ENCODE measurements around the gene CSRNP3.

Gene CSRNP3, protein sequence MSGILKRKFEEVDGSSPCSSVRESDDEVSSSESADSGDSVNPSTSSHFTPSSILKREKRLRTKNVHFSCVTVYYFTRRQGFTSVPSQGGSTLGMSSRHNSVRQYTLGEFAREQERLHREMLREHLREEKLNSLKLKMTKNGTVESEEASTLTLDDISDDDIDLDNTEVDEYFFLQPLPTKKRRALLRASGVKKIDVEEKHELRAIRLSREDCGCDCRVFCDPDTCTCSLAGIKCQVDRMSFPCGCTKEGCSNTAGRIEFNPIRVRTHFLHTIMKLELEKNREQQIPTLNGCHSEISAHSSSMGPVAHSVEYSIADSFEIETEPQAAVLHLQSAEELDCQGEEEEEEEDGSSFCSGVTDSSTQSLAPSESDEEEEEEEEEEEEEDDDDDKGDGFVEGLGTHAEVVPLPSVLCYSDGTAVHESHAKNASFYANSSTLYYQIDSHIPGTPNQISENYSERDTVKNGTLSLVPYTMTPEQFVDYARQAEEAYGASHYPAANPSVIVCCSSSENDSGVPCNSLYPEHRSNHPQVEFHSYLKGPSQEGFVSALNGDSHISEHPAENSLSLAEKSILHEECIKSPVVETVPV

DNA sequence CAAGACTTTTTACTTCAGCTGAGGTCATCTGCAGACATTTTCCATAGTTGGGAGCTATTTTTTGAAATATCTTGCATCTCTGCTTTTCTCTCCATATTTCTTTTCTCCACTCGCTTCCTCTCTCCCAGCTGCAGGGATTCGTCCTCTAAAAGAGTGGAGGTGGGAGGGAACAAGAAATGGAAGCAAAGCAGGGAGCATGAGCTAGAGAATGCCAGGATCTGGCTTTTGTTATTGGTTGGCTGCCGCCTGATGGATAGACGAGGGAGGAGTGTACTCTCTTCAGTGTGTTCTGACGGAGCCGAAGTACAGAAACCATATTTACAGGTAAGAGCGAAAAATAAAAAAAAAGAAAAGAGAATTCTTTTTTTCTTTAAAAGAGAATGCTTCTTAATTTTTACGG lies at the start of gene CSRNP3:
Gene CSRNP3 (plus strand): TSS at position 282 of the 400 bp plus-strand sequence. CDS start 125,368 bp downstream, outside the sequence.
- no peak for DNase-seq (ENCODE audit: low read depth in 2 of 2)

DNA sequence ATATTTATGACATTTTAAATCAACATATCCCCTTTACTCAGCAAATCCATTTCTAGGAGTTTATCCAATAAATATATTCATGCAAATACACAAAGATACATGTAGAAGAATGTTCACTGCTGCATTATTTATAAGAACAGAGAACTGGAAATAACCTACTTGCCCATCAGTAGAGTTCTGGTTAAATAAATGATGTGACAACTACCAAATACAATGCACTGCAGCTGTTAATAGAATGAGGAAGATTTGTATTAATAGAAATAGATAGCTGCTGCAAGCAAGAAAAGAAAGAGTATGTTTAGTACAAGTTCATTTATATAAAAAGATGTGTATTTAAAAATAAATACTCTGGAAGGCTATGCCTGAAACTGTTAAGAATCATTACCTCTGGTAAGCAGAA lies 49.3 kb upstream of the CSRNP3 start:
- DNase-seq (ENCODE audit: low read depth in 2 of 2), result no peak

DNA sequence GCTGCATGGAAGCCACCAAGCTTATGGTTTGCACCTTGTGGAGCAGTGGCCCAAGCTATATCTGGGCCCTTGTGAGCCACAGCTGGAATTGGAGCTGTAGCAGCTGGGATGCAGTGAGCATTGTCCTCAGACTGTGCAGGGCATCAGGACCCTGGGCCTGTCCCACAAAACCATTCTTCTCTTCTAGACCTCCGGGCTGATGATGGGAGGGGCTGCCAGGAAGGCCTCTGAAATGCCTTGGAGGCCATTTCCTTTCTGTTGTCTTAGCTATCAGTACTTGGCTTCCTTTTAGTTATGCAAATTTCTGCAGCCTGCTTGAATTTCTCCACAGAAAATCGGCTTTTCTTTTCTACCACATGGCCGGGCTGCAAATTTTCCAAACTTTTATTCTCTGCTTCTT lies 46.4 kb upstream of the CSRNP3 start:
- DNase-seq (ENCODE audit: low read depth in 2 of 2), result no peak

DNA sequence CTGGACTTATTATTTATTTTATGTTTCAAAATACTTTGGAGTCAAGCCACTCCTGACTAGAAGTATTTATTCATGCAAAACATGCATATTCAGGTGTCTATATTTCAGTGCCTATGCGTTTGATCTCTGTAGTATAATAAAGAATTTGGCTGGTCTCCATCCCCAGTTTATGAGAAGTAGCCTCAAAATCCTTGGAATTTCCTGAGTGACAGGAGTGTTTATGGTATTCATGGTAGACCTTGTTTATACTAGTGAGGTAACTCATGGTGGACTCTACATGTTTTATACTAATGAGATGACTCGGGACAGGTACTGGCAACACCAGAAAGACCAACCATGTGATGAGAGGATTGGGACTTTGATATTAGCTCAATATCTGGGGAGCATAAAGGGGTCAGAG lies 43.9 kb upstream of the CSRNP3 start:
- no peak for DNase-seq (ENCODE audit: low read depth in 2 of 2)

DNA sequence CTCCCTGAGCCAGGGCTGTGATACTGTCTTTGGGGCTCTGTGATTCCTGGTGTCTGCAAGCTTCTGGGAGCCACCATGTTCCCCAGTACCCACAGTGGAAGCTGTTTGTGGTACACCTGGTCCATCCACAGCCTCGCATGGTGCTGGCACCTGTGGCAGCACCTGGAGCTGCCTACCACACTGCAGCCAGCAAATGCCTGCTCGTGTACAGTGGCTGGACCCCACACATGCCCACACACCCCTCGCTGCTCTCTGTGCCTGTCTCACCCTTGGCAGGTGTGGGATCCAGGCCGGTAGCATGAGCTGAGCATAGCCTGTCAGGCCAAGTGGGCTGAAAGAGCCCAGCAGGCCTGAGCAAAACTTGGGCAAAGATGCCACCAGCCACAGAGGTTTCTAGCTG lies 41.8 kb upstream of the CSRNP3 start:
- DNase-seq (ENCODE audit: low read depth in 2 of 2), result no peak

DNA sequence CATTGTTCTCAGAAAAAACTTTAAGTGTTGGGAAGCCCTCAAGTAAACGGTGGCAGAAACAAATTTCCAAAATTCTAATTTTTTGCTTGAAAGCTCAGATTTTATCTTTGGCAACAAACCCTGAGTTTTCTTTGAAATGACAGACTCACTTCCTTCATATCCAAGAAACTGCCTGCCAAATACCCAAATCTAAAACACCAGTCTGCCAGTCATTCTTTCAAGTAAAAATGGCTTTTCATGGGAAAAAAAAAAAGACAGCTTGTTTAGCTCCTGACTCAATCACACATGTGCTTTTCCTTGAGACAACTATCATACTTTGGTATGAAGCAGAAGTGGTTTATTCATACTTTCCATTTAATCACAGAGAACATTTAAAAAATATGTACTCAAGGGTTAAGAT lies 40.6 kb upstream of the CSRNP3 start:
- no peak for DNase-seq (ENCODE audit: low read depth in 2 of 2)

DNA sequence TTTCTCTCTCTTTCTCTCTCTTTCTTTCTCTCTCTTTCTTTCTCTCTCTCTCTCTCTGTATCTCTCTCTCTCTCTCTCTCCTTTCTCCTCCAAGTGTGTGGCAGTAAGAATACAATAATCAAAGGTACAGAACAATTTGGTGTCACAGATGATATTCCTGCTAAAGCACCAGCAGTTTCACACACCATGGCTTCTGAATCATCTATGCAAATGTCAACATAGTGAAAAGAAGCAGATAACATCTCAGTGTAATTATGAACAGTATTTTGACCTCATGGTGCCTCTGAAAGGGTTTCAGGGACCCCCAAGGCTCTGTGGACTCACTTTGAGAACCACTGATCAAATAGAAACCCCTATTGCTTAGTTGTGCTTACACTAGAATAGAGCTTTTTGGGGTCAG lies 38.5 kb upstream of the CSRNP3 start:
- no peak for DNase-seq (ENCODE audit: low read depth in 2 of 2)

DNA sequence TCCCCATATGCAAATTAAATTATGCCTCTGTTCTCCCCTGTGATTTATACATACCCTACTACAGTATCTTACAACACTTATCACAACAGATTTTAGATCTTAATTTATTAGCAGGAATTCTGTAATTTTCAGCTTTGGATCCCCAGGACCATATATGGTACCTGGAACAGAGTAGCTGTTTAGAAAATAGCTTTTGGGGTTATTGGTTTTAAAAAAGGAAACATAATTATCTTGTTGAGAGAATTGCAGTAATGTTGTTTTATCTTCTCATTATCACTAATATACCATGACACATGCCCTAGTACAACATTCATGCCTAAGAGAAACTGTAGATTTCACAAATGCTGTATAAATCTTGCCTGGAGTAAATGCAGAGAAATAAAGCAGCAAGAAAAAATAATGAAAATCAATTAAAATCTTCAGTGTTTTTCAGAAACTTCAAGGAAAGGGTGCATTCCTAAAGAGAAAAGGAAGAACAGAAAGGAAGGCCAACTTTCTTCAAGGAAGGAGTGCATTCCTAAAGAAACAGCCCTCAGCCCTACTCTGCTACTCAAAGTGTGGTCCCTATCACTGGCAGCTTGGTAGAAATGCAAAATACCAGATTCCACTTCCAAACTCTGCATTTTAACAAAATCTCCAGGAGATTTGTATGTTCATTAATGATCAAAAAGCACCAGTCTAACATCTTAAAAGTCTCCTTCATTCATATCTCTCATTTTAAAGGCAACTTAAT lies 37.1 kb upstream of the CSRNP3 start:
- no peak for DNase-seq (ENCODE audit: low read depth in 2 of 2)

DNA sequence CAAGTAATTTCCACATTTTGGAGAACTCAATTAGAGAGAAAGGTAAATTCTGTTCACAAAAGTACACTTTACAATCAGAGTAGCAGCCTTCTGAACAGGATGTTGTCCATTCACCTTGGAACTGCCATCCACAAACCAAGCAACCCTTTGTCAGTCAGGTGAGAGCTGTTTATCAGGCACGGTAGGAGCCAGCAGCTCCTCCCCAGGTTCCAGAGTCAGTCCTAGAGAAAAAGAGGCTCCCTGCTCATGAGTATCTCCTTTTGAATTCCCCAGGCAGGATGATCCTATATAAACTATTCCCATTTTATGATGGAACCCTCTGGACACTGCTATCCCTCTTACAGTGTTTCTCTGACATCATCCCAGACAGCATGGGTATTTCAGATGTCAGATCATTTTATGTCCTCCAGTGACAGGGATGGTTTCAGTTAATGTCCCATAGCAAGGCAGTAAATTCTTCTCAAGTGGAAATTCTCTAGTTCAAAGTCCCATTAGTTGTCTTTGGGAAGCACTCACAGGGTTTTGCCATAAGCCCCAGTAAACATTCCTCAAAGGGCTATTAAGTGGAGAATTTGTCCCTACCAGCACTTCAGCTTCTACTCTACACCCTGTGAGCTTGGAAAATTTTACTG lies 34.5 kb upstream of the CSRNP3 start:
- no peak for DNase-seq (ENCODE audit: low read depth in 2 of 2)

DNA sequence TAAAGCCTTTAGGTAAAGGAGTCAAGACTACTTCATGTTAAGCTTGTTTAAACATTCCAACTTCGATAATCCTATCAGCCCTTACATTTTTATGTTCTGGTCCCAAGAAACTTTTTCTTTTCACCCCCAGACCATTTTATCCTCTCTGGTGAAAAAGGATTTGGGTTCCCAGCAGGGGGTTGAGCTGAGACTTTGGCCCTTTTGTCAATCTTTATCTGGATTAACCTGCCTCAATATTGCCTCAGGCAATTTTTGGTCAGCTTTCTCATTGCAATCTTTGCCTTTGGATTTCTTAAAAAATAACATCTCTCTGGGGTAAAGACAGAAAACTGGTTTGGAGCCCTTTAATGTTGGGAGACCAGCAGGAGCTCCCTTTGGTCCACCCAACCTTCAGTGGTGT lies 33.9 kb upstream of the CSRNP3 start:
- DNase-seq (ENCODE audit: low read depth in 2 of 2), result no peak

DNA sequence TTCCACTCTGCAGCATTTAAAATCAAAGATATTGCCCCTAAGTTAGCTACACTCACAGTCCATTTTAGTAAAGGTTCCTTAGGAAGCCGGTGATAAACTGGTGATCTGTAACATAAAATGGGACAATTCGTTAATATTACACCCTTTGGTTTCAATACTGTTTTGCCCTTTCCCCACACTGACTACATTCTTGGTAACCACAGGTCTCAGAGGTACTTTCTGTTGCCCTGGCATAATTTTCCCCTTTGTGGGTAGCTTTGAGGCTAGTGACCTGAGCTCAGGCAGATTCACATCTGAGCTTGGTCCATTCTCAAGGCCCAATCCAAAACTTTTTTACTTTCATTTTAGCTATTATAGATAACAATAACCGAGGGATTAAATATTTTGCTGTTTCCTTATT lies 32.9 kb upstream of the CSRNP3 start:
- no peak for DNase-seq (ENCODE audit: low read depth in 2 of 2)

DNA sequence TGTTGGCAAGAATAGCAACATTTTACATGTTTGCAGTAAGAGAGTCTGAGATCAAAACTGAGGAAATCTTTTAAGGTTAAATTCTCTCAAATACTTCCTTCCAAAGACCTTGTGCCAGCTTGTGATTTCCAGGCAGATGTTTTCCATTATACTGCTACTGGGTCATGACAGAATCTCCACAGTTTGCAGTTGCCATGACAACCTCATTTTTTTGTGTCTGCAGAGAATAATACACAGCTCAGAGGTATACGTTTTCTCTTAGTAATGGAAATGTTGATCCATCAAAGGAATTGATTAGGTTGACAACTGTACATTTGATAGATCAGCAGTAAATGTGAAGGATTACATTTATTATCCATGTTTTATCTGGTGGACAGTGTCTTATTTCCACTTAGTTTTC lies 29.1 kb upstream of the CSRNP3 start:
- no peak for DNase-seq (ENCODE audit: low read depth in 2 of 2)

DNA sequence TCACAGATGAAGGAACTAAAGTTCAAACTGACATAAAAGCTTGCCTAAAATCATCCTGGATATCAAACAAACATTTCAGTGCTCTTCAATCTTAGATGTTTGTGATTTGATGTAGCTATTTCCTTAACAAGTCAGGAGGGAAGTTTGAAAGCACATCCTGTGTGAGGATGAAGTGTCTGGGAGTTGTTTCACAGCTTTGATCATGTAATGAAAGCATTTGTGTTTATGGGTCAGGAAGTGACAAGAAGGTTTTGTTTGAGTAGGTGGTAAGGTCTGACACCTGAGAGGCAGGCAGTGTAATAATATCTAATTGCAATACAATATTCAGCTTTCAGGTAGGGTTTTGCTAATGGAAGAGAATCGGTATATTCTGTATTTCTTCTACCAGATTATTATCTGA lies 26.0 kb upstream of the CSRNP3 start:
- DNase-seq (ENCODE audit: low read depth in 2 of 2), result no peak

DNA sequence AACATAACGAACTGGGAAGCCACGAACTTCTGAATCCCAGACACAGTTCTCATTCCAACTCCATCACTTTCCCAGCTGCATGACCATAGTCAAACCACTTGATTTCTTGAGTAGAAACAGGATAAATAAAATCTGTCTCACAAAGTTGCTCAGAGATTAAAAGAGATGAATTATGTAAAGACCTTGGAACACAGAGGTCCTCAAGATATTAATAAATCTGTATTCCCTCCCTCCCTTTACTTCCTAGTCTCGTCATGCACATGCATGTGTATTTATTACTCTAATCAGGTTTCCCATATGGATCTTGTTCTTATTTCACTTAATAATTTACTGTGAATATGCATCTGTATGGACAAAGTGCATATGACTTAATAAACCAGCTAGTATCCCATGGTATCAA lies 21.1 kb upstream of the CSRNP3 start:
- DNase-seq (ENCODE audit: low read depth in 2 of 2), result no peak

DNA sequence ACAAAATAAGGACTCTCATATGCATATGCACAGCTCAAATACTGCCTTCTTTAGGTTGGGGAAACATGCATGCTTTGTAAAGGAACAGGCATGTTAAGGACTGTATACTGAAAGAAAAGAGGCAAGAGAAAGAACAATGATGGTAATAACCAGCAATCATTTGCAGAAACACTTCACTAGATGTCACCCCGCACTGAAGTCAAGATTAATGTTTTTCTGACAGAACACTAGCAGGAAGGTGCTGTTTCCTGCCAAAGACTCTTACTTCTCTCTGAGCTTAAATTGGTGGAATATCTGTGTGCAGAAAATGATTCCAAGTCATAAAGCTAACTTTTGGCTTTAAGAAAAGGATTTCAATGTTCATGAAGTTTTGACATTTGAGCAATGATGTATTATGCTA lies 19.3 kb upstream of the CSRNP3 start:
- no peak for DNase-seq (ENCODE audit: low read depth in 2 of 2)

DNA sequence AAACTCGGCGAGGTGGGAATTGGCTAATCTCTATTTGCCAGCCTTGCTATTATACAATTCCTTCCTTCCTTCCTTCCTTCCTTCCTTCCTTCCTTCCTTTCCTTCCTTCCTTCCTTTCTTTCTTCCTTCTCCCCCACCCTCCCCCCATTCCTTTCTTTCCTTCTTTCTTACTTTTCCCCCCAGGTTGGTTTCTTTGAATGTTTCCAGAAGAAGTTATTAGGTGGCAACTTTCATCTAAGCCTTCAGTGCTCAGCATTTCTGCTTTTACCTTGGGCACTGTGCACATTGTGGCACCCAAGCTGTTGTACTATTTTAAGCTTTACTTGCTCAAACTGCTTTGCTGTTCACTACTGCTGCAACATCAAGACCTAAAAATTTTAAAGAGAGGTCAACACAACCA lies 17.2 kb upstream of the CSRNP3 start:
- no peak for DNase-seq (ENCODE audit: low read depth in 2 of 2)

DNA sequence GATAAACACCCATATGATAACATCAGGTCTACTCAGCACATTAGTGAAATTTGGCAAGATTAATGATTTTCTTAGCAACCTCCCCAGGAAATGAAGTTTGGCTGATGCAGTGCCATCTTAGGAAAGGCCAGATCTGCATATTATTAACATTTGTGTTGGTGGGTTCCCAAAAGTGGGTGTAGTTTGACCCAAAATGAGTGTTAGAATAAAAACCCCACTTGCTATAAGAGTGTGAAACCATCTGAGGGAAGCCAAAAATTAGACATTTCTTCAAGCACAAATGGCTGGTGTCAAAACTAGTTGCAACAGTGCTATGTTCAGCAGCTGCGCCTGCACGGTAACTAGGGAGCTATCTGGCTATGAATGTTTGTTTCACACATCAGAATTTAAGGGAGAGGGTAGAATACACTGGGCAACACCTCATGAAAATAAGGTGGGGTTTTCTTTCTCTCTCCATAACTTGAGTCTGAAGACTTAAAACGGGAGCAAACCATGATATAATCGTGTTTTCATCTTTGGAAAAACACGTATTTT lies 15.9 kb upstream of the CSRNP3 start:
- no peak for DNase-seq (ENCODE audit: low read depth in 2 of 2)

DNA sequence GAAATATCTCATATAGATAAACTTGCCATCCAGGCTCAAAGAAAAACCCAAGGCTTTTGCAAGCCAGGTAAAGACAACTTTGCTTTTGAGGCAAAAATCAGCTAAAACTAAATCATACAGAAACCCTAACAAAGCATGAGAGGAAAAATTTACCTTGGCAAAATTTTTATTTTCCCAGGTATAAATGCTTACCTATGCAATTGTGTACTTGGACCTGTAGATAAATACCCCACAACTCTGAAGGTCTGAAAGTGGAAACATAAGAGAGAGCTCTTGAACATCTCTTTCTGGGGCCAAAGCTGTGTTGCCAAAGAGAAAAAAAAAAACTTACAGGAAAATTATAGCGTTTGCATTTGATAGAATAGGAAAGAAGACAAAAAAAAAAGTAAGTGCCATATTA lies 14.6 kb upstream of the CSRNP3 start:
- DNase-seq (ENCODE audit: low read depth in 2 of 2), result no peak

DNA sequence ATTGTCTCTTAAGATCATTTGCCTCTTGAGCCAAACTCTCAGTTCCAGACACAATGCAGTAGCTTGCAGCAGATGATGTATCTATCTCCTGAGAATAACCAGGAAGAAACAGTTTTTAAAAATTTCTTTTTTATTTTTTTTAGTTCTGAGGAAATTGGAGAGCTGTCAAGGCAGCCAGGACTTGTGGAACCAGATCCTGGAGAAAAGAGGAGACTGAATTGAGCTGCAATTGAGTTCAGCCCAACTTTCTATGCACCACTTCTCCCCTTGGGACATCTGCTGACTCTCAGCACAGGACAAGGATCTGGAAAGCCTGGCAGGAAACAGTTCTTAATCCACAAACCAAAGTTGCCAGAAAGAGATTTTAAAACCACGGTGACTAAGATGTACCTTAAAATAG lies 13.5 kb upstream of the CSRNP3 start:
- no peak for DNase-seq (ENCODE audit: low read depth in 2 of 2)

DNA sequence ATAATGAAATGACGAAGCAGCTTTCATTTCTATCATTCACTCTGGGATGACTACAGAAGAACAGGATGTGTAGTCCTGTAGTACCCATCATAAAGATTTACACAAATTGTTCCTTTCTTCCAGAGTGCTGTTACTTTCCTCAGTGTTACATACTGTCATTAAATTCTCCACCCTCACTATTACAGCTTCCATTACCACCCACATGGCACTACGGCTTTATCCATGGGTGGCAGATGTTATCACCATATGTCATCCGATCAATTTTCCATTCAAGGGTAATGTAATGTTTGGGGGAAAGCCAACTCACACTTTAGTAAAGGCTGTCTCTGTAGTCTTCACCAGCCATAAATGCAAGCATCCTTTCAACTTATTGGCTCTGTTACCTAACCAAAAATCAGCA lies 7.1 kb upstream of the CSRNP3 start:
- no peak for DNase-seq (ENCODE audit: low read depth in 2 of 2)

DNA sequence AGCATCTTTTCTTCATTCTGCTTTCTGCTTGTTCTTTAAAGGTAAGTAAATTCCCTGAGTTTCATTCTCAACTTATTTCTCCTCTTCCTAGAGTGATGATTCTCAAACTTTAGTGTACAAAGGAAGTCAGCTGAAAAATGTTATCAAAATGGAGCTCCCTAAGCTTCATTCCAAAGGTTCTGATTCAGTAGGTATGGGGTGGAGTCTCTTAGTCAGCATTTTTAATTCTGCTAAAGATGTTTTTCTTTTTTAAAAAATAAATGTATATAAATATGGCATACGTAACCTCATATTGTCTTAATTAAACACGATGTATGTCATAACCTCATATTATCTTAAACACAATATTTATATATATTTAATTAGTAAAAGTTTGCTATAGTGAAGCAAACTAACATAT lies 3.1 kb upstream of the CSRNP3 start:
- no peak for DNase-seq (ENCODE audit: low read depth in 2 of 2)

DNA sequence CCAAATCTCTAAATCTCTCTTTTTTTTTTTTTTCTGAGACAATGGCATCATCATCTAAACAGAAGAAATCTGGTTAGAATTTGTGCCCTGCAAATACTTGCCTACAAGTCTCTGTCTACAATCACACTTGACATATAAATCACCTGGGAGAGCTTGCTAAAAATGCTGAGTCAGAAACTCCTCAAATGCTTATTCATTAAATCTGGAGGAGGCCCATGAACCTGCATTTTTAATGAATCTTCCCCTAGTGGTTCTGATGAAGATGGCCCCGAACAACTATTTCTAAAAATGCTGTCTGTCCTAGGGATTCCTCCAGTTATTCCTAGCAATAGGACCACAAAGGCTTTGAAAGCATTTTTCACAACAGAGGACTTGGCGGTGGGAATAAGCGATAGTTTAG lies 1.6 kb upstream of the CSRNP3 start:
- no peak for DNase-seq (ENCODE audit: low read depth in 2 of 2)
